Brain microvascular endothelial cell (primary cell): ENCODE results near the gene FPR1.
A peak's percentile ranks its signal among the peaks of the same experiment; 100 is the strongest.

Source experiments
- DNase-seq: peaks from one replicate; pipeline ENCODE4 v3.0.0-alpha.2; 2020
- H3K27ac ChIP-seq: fragments of 250-450 bp; sonication (Bioruptor Pico); 2 replicates; pipeline ENCODE4 v1.5.1; 2020; ENCODE audit warnings: mild to moderate bottlenecking, moderate library complexity
- H3K27me3 ChIP-seq: fragments of 250-450 bp; sonication (Bioruptor Pico); replicated peaks from 2 replicates; pipeline ENCODE4 v1.5.1; 2020; ENCODE audit warnings: mild to moderate bottlenecking
- H3K36me3 ChIP-seq: fragments of 250-450 bp; sonication (Bioruptor Pico); replicated peaks from 2 replicates; pipeline ENCODE4 v1.5.1; 2020; ENCODE audit warnings: mild to moderate bottlenecking
- H3K4me3 ChIP-seq: 2 replicates; pipeline ENCODE4 v1.5.1; 2011; ENCODE audit warnings: low read depth, mild to moderate bottlenecking, control low read depth, low read length, moderate library complexity
- CTCF ChIP-seq: IDR thresholded peaks from 2 replicates; pipeline ENCODE4 v1.5.1; 2011; ENCODE audit warnings: low read depth, mild to moderate bottlenecking, moderate library complexity, low read length, control low read depth, inconsistent platforms; ENCODE audit errors: missing control alignments
- in situ Hi-C: cut with HindIII; loops from 2 replicates; pipeline ENCODE4 v1.10.0; 2017; ENCODE audit warnings: low sequenced_read_pairs, low pct_ligation_motif_present

Gene FPR1

GRCh38 chr19:51719251-51719988, 32.3 kb downstream of the FPR1 start:
- H3K4me3 ChIP-seq, result peak overlapping the region; percentile 41
- no peak overlapping the region for H3K27ac ChIP-seq
- in situ Hi-C loops, result no loop called here
- no peak for TF ChIP-seq CTCF
- peaks cover 10% of the 10 kb centered on the region for H3K27me3 ChIP-seq
- no peaks in the 10 kb centered on the region for H3K36me3 ChIP-seq
- DNase-seq, result no peak

- in situ Hi-C loops, result no loop called here
- H3K27ac ChIP-seq, result no peak overlapping the region
- no peak for TF ChIP-seq CTCF
- no peak for DNase-seq
- no peaks in the 10 kb centered on the region for H3K36me3 ChIP-seq
- peaks cover 10% of the 10 kb centered on the region for H3K27me3 ChIP-seq
- no peak overlapping the region for H3K4me3 ChIP-seq
Observed at GRCh38 chr19:51716925-51717324, 34.8 kb downstream of the FPR1 start.

GRCh38 chr19:51715850-51716249, 35.8 kb downstream of the FPR1 start:
- in situ Hi-C loops, result no loop called here
- Histone ChIP-seq H3K36me3 (no peaks in the 10 kb centered on the region), H3K4me3 (no peak overlapping the region), H3K27me3 (peaks cover 10% of the 10 kb centered on the region), H3K27ac (no peak overlapping the region)
- TF ChIP-seq CTCF, result no peak
- no peak for DNase-seq

- Histone ChIP-seq H3K36me3 (no peaks in the 10 kb centered on the region), H3K27ac (no peak overlapping the region), H3K4me3 (no peak overlapping the region), H3K27me3 (peaks cover 10% of the 10 kb centered on the region)
- TF ChIP-seq CTCF, result no peak
- DNase-seq, result no peak
- in situ Hi-C loops, result no loop called here
Observed at GRCh38 chr19:51714848-51715247, 36.8 kb downstream of the FPR1 start.

- H3K4me3 ChIP-seq, result no peak overlapping the region
- no peak for TF ChIP-seq CTCF
- no peak overlapping the region for H3K27ac ChIP-seq
- no peaks in the 10 kb centered on the region for H3K27me3 ChIP-seq
- no peak for DNase-seq
- H3K36me3 ChIP-seq, result no peaks in the 10 kb centered on the region
- in situ Hi-C loops, result no loop called here
Observed at GRCh38 chr19:51713319-51714285, 38.1 kb downstream of the FPR1 start.
